ENCODE results near the gene NMNAT3. TPM values are rescaled to one million over a fixed set of nuclear protein-coding genes. Genes with fewer than 3 reads are reported as not detected.

NMNAT3 gene
- under 1 TPM; 0.33 to 0.69 TPM for total RNA-seq

GRCh38 chr3:139677388-139678155 lies at the start of gene NMNAT3:
NMNAT3 (minus strand) TSS chr3:139677972; CDS start chr3:139627724, 50,248 bp downstream.

Small RNAs within 50 kb of the gene (small RNA-seq; reads per million reads assigned to genes)
- 0 reads per million in 2 donors for gene RN7SL724P

Other genes starting within 250 kb of the NMNAT3 start
- gene RBP2, start 201.5 kb downstream of the NMNAT3 start, total RNA-seq = not detected
- gene RBP1, start 138.2 kb downstream of the NMNAT3 start, total RNA-seq = not detected